ENCODE data around the gene KIF1A.

DNA sequence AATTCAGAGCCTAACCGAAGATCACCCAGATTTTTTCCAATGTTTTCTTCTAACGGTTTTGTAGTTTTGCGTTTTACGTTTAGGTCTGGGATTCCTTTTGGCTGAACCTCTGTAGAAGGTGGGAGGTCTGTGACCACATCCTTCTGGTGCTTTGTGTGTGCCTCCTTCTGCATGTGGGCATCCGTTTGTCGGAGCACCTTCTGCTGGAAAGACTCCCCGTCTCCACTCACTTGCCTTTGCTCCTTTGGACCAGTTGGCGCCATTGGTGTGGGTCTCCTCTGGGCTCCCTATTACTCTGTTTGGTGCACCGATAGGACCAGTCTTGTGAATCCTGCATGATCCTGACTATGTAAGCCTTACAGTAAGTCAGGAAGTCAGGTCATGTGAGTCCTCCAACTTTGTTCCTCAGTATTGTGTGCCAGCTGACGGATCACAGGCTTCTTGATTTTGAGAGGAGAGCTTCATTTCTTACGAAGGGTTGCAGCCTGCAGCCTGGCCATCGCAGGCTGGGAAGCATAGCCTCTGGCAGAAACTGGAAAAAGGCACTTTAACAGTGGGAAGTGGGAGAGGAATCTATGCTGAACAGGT, 114.7 kb downstream of the KIF1A start:
- TF ChIP-seq, protein P1, sequence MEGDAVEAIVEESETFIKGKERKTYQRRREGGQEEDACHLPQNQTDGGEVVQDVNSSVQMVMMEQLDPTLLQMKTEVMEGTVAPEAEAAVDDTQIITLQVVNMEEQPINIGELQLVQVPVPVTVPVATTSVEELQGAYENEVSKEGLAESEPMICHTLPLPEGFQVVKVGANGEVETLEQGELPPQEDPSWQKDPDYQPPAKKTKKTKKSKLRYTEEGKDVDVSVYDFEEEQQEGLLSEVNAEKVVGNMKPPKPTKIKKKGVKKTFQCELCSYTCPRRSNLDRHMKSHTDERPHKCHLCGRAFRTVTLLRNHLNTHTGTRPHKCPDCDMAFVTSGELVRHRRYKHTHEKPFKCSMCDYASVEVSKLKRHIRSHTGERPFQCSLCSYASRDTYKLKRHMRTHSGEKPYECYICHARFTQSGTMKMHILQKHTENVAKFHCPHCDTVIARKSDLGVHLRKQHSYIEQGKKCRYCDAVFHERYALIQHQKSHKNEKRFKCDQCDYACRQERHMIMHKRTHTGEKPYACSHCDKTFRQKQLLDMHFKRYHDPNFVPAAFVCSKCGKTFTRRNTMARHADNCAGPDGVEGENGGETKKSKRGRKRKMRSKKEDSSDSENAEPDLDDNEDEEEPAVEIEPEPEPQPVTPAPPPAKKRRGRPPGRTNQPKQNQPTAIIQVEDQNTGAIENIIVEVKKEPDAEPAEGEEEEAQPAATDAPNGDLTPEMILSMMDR (IDR thresholded peaks at IDR 0.05; ENCODE audit: poor library complexity, severe bottlenecking), result no peak
- TF ChIP-seq TAF1 (IDR thresholded peaks at IDR 0.05; ENCODE audit: low read depth), result no peak
- no peak for TF ChIP-seq EP300 (conservative IDR thresholded peaks at IDR 0.05; ENCODE audit: poor library complexity, severe bottlenecking)
- no peak for TF ChIP-seq MXI1 (conservative IDR thresholded peaks at IDR 0.05; ENCODE audit: poor library complexity, severe bottlenecking)
- TF ChIP-seq SMC3 (conservative IDR thresholded peaks at IDR 0.05; ENCODE audit: poor library complexity), result no peak
- no peak for TF ChIP-seq RAD21 (conservative IDR thresholded peaks at IDR 0.05)
- TF ChIP-seq POLR2AphosphoS5 (IDR thresholded peaks at IDR 0.05), result no peak
- TF ChIP-seq EZH2 (IDR thresholded peaks at IDR 0.05; ENCODE audit: borderline replicate concordance, insufficient read depth, low read length, poor library complexity, severe bottlenecking), result no peak
- no peak for TF ChIP-seq REST (IDR thresholded peaks at IDR 0.05; ENCODE audit: borderline replicate concordance)
